DMS153 treated with DMSO at 0.1 percent for 48 hours (cell line): ENCODE results near the gene SLU7.

Experiments
- DNase-seq: peaks from one replicate; lab custom pipeline; 2025; ENCODE audit not compliant: unreplicated experiment; lab: John Stamatoyannopoulos, UW

SLU7 gene

GRCh38 chr5:160367885-160368284 lies 51.0 kb downstream of the SLU7 start:
- DNase-seq, result no peak

- no peak for DNase-seq
Measured at GRCh38 chr5:160367261-160367660, 51.6 kb downstream of the SLU7 start.

- no peak for DNase-seq
Measured at GRCh38 chr5:160366230-160366629, 52.7 kb downstream of the SLU7 start.

GRCh38 chr5:160363660-160364395 lies 55.1 kb downstream of the SLU7 start:
- no peak for DNase-seq

GRCh38 chr5:160363211-160363610 lies 55.7 kb downstream of the SLU7 start:
- no peak for DNase-seq

- DNase-seq, result no peak
Measured at GRCh38 chr5:160361624-160362228, 57.2 kb downstream of the SLU7 start.

- no peak for DNase-seq
Measured at GRCh38 chr5:160360310-160360709, 58.6 kb downstream of the SLU7 start.

GRCh38 chr5:160359816-160360215 lies 59.1 kb downstream of the SLU7 start:
- no peak for DNase-seq

GRCh38 chr5:160359242-160359641 lies 59.6 kb downstream of the SLU7 start:
- no peak for DNase-seq

- no peak for DNase-seq
Measured at GRCh38 chr5:160357861-160358411, 60.9 kb downstream of the SLU7 start.

GRCh38 chr5:160357394-160357793 lies 61.5 kb downstream of the SLU7 start:
- no peak for DNase-seq

- no peak for DNase-seq
Measured at GRCh38 chr5:160356550-160357347, 62.1 kb downstream of the SLU7 start.

GRCh38 chr5:160354666-160355065 lies 64.2 kb downstream of the SLU7 start:
- DNase-seq, result no peak

- no peak for DNase-seq
Measured at GRCh38 chr5:160353379-160353778, 65.5 kb downstream of the SLU7 start.

- no peak for DNase-seq
Measured at GRCh38 chr5:160352308-160352707, 66.6 kb downstream of the SLU7 start.
